HCT116 (cell line): ENCODE measurements around the gene SLC22A6. TPM values are rescaled to one million over a fixed set of nuclear protein-coding genes. Genes with fewer than 3 reads are reported as not detected.

Source experiments
- ATAC-seq: fragments of 200-7000 bp; cut with Tn5 transposase; 2 replicates; pipeline ENCODE4 v1.9.1; 2020; ENCODE audit warnings: mild to moderate bottlenecking, moderate library complexity
- BruUV-seq: library from RNA; stranded (reverse); fragments of 400-500 nt; replicated peaks from 2 replicates; lab custom pipeline; 2021; lab: Mats Ljungman, UMichigan
- CTCF ChIA-PET: fragments of 300-600 bp; sonication (Branson Sonifier 250); formaldehyde crosslinking; loops from one replicate; lab custom pipeline; 2021; ENCODE audit warnings: antibody characterized with exemption; lab: Charles Lee
- POLR2A ChIA-PET: fragments of 300-600, 350-600 bp; sonication (Branson Sonifier 250); formaldehyde crosslinking; loops from one replicate; lab custom pipeline; 2021; ENCODE audit warnings: antibody characterized with exemption; lab: Charles Lee
- RAD21 ChIA-PET, 2 experiments: fragments of 300-600 bp; sonication (Branson Sonifier 250); formaldehyde crosslinking; loops; one replicate each; lab custom pipeline; 2023; ENCODE audit warnings: low total read pairs in 2 of 2; ENCODE audit not compliant: uncharacterized antibody in 2 of 2, unreplicated experiment in 2 of 2, low non-redundant PET in 1 of 2; lab: Charles Lee
- DNase-seq: peaks from one replicate; pipeline ENCODE4 v3.0.0-alpha.2; 2010; ENCODE audit warnings: low read depth, low spot score
- H2AFZ ChIP-seq: fragments of 200-600 bp; shearing (Covaris generic), sonication (generic); 2 replicates; pipeline ENCODE4 v1.6.1; 2017; ENCODE audit warnings: low read depth, mixed run types, mixed read lengths, antibody characterized with exemption, low read length; ENCODE audit not compliant: poor library complexity, severe bottlenecking
- H3K27ac ChIP-seq: 2 replicates; pipeline ENCODE4 v1.5.1; 2012; ENCODE audit warnings: low read depth, low read length
- H3K27me3 ChIP-seq: fragments of 200-600 bp; sonication (generic); 2 replicates; pipeline ENCODE4 v1.6.1; 2016; ENCODE audit warnings: mixed run types, low read length, mixed read lengths; ENCODE audit not compliant: insufficient read depth
- H3K36me3 ChIP-seq, 2 experiments: fragments of 200-500 bp in 1 of 2; fragments of 200-600 bp in 1 of 2; sonication (Bioruptor generic) in 1 of 2; sonication (generic) in 1 of 2; 2 replicates each; pipeline versions ENCODE4 v1.5.1 to v1.6.1; 2014 to 2016; ENCODE audit warnings: low read length in 2 of 2, inconsistent platforms in 1 of 2, mixed read lengths in 1 of 2, mixed run types in 1 of 2; ENCODE audit not compliant: insufficient read depth in 2 of 2, control insufficient read depth in 1 of 2
- H3K4me1 ChIP-seq, 2 experiments: fragments of 200-600 bp in 1 of 2; sonication (generic) in 1 of 2; 2 replicates each; pipeline versions ENCODE4 v1.5.1 to v1.6.1; 2012 to 2017; ENCODE audit warnings: low read length in 2 of 2, inconsistent platforms in 1 of 2, mild to moderate bottlenecking in 1 of 2, mixed read lengths in 1 of 2, mixed run types in 1 of 2, moderate library complexity in 1 of 2; ENCODE audit not compliant: insufficient read depth in 2 of 2, control insufficient read depth in 1 of 2
- H3K4me2 ChIP-seq: fragments of 200-600 bp; sonication (generic); 2 replicates; pipeline ENCODE4 v1.6.1; 2017; ENCODE audit warnings: mixed run types, low read length, mixed read lengths
- H3K4me3 ChIP-seq, 2 experiments: fragments of 200-600 bp in 1 of 2; sonication (generic) in 1 of 2; replicated peaks in 1 of 2; 2 replicates each; pipeline ENCODE4 v1.5.1; 2011 to 2016; ENCODE audit warnings: low read length in 2 of 2, control low read depth in 1 of 2, low read depth in 1 of 2, mild to moderate bottlenecking in 1 of 2, mixed read lengths in 1 of 2, mixed run types in 1 of 2
- H3K79me2 ChIP-seq: fragments of 200-600 bp; sonication (generic); 2 replicates; pipeline ENCODE4 v1.6.1; 2017; ENCODE audit warnings: mild to moderate bottlenecking, mixed run types, low read length, moderate library complexity, mixed read lengths; ENCODE audit not compliant: insufficient read depth
- H3K9ac ChIP-seq: fragments of 200-600 bp; sonication (generic); 2 replicates; pipeline ENCODE4 v1.6.1; 2016; ENCODE audit warnings: low read length, mixed read lengths
- H3K9me2 ChIP-seq: fragments of 200-600 bp; sonication (generic), shearing (Covaris generic); 2 replicates; pipeline ENCODE4 v1.6.1; 2017; ENCODE audit warnings: mixed run types, mild to moderate bottlenecking, moderate library complexity; ENCODE audit not compliant: insufficient read depth
- H3K9me3 ChIP-seq, 2 experiments: fragments of 200-500 bp in 1 of 2; fragments of 200-600 bp in 1 of 2; sonication (Bioruptor generic) in 1 of 2; sonication (generic) in 1 of 2; 2 replicates each; pipeline ENCODE4 v1.6.1; 2014 to 2017; ENCODE audit warnings: low read length in 2 of 2, mixed read lengths in 2 of 2, inconsistent platforms in 1 of 2, low read depth in 1 of 2, mild to moderate bottlenecking in 1 of 2, mixed run types in 1 of 2, moderate library complexity in 1 of 2; ENCODE audit not compliant: control insufficient read depth in 1 of 2, insufficient read depth in 1 of 2
- H4K20me1 ChIP-seq: fragments of 200-600 bp; sonication (generic), shearing (Covaris generic); 2 replicates; pipeline ENCODE4 v1.6.1; 2017; ENCODE audit warnings: mixed run types, mild to moderate bottlenecking, moderate library complexity; ENCODE audit not compliant: insufficient read depth
- CBX3 ChIP-seq: IDR thresholded peaks from 2 replicates; pipeline ENCODE4 v1.6.1; 2012; ENCODE audit warnings: low read depth
- CEBPB ChIP-seq: IDR thresholded peaks from 2 replicates; pipeline ENCODE4 v1.6.1; 2012; ENCODE audit warnings: low read depth
- POLR2AphosphoS5 ChIP-seq: IDR thresholded peaks from 2 replicates; pipeline ENCODE4 v1.6.1; 2011; ENCODE audit warnings: mild to moderate bottlenecking, low read depth, low read length, moderate library complexity
- SIN3A ChIP-seq: IDR thresholded peaks from 2 replicates; pipeline ENCODE4 v1.6.1; 2012; ENCODE audit warnings: low read depth
- SRF ChIP-seq: IDR thresholded peaks from 2 replicates; pipeline ENCODE4 v1.6.1; 2012; ENCODE audit warnings: low read depth
- YY1 ChIP-seq: IDR thresholded peaks from 2 replicates; pipeline ENCODE4 v1.6.1; 2011; ENCODE audit warnings: low read length, low read depth, moderate library complexity, mild to moderate bottlenecking; ENCODE audit not compliant: insufficient replicate concordance; ENCODE audit errors: extremely low read depth
- ZFX ChIP-seq: fragments of 450-650 bp; IDR thresholded peaks from 2 replicates; pipeline ENCODE4 v1.6.1; 2017
- ZNF274 ChIP-seq: fragments of 200-500 bp; sonication (Bioruptor generic); IDR thresholded peaks from 2 replicates; pipeline ENCODE4 v1.6.1; 2014; ENCODE audit warnings: mild to moderate bottlenecking, low read depth, low read length, inconsistent platforms
- intact Hi-C: fragments of 100-400 bp; cut with micrococcal nuclease; formaldehyde crosslinking; loops from 2 replicates; pipeline ENCODE4 v1.10.0; 2022
- total RNA-seq: library from RNA; stranded (reverse); gene quantifications from one replicate; pipeline ENCODE4 v1.2.1, GENCODE V29; 2021; ENCODE audit not compliant: unreplicated experiment

The SLC22A6 gene
- total RNA-seq, 1 experiment from 2014 or later = not detected

- no peaks in the 10 kb centered on the region for H3K9me3 ChIP-seq
- H3K27ac ChIP-seq = no peak overlapping the region
- ATAC-seq (no peak), DNase-seq (no peak)
- ChIA-PET POLR2A (no interaction called here), RAD21 (no interaction called here), CTCF (interaction anchor here (0.9 kb wide), 1 partner anchor 23 kb away, joined by 4 read pairs; no protein-coding TSS in a partner anchor)
- H3K4me1 ChIP-seq = no peaks in the 10 kb centered on the region
- H3K9me2 ChIP-seq = no peaks in the 10 kb centered on the region
- H4K20me1 ChIP-seq = no peaks in the 10 kb centered on the region
- no peak overlapping the region for H3K4me3 ChIP-seq
- intact Hi-C loops = no loop called here
- H2AFZ ChIP-seq = no peak overlapping the region
- BruUV-seq = no TSS peak
- H3K79me2 ChIP-seq = no peaks in the 10 kb centered on the region
- H3K36me3 ChIP-seq = no peaks in the 10 kb centered on the region
- no peak overlapping the region for H3K4me2 ChIP-seq
- H3K9ac ChIP-seq = no peak overlapping the region
- no peaks in the 10 kb centered on the region; the same call in 1 of the 2 replicates for H3K27me3 ChIP-seq
- TF ChIP-seq CBX3 = no peak
Measured at GRCh38 chr11:62999156-62999555, 14.4 kb upstream of the SLC22A6 start.

GRCh38 chr11:62996271-62996670 is 11.5 kb upstream of the SLC22A6 start:
- no peaks in the 10 kb centered on the region for H3K9me3 ChIP-seq
- RAD21 ChIA-PET = no interaction called here
- DNase-seq (no peak), ATAC-seq (no peak)
- no peak overlapping the region for H3K27ac ChIP-seq
- no peak overlapping the region for H2AFZ ChIP-seq
- H3K79me2 ChIP-seq = no peaks in the 10 kb centered on the region
- no peak overlapping the region for H3K9ac ChIP-seq
- H3K4me3 ChIP-seq = no peak overlapping the region
- no peaks in the 10 kb centered on the region for H3K36me3 ChIP-seq
- no peak for TF ChIP-seq POLR2AphosphoS5
- TF ChIP-seq ZFX = no peak
- TF ChIP-seq, all 23 proteins: peak for 0
- no TSS peak for BruUV-seq
- ChIA-PET POLR2A (no interaction called here), CTCF (interaction anchor here (2.4 kb wide), 1 partner anchor 24 kb away, joined by 6 read pairs; no protein-coding TSS in a partner anchor)
- H3K4me1 ChIP-seq = no peaks in the 10 kb centered on the region
- intact Hi-C loops = no loop called here
- H4K20me1 ChIP-seq = no peaks in the 10 kb centered on the region
- no peak overlapping the region for H3K4me2 ChIP-seq
- H3K27me3 ChIP-seq = no peaks in the 10 kb centered on the region; the same call in 1 of the 2 replicates
- H3K9me2 ChIP-seq = no peaks in the 10 kb centered on the region

- no peak overlapping the region for H3K27ac ChIP-seq
- POLR2A ChIA-PET = no interaction called here
- CTCF ChIA-PET = interaction anchor here (2.4 kb wide), 1 partner anchor 25 kb away, joined by 6 read pairs; no protein-coding TSS in a partner anchor
- no peaks in the 10 kb centered on the region for H3K4me1 ChIP-seq
- no peaks in the 10 kb centered on the region for H3K9me3 ChIP-seq
- H3K27me3 ChIP-seq = no peaks in the 10 kb centered on the region
- BruUV-seq = no TSS peak
- no peaks in the 10 kb centered on the region for H3K79me2 ChIP-seq
- intact Hi-C loops = no loop called here
- ATAC-seq (no peak), DNase-seq (no peak)
- no peaks in the 10 kb centered on the region for H3K9me2 ChIP-seq
- no peak overlapping the region for H3K9ac ChIP-seq
- RAD21 ChIA-PET = no interaction called here
- H2AFZ ChIP-seq = no peak overlapping the region
- no peaks in the 10 kb centered on the region for H3K36me3 ChIP-seq
- H4K20me1 ChIP-seq = no peaks in the 10 kb centered on the region
- H3K4me3 ChIP-seq = no peak overlapping the region
- TF ChIP-seq YY1 (no peak), CEBPB (no peak), SRF (no peak), ZNF274 (no peak), POLR2AphosphoS5 (no peak), SIN3A (no peak)
- H3K4me2 ChIP-seq = no peak overlapping the region
Measured at GRCh38 chr11:62994775-62995174, 10.0 kb upstream of the SLC22A6 start.
